Right lobe of liver (tissue), 6 donors: ENCODE data around the gene NPIPA5. TPM values are rescaled to one million over a fixed set of nuclear protein-coding genes. Genes with fewer than 3 reads are reported as not detected.
A peak's percentile ranks its signal among the peaks of the same experiment; 100 is the strongest.
"Not testable (repeated sequence)": the region's sequence is repeated elsewhere in the genome, so short reads cannot be mapped to it uniquely, and the experiment has no call there.

Experiments used
- ATAC-seq, 4 donors: fragments of 200-7000 bp; cut with Tn5 transposase; one replicate each; pipeline ENCODE4 v1.9.1; 2020; ENCODE audit warnings: mild to moderate bottlenecking in 4 of 4, moderate library complexity in 4 of 4
- DNase-seq, 3 donors: peaks; one replicate each; pipeline ENCODE4 v3.0.0-alpha.2; 2020
- H3K27ac ChIP-seq, 3 donors: fragments of 200-600 bp; one replicate each; pipeline ENCODE4 v1.8.0; 2022
- H3K27me3 ChIP-seq, 2 donors: fragments of 200-600 bp; one replicate each; pipeline ENCODE4 v1.8.0; 2022
- H3K36me3 ChIP-seq, 4 donors: fragments of 200-600 bp; sonication (generic) in 1 of 4; one replicate each; pipeline versions ENCODE4 v1.5.1 to v1.8.0; 2017 to 2022; ENCODE audit warnings: control low read depth in 1 of 4
- H3K4me1 ChIP-seq, 4 donors: fragments of 200-600 bp; sonication (generic) in 1 of 4; one replicate each; pipeline versions ENCODE4 v1.5.1 to v1.8.0; 2017 to 2022; ENCODE audit warnings: control low read depth in 1 of 4
- H3K4me3 ChIP-seq, 3 donors: fragments of 200-600 bp; one replicate each; pipeline ENCODE4 v1.8.0; 2022
- H3K9me3 ChIP-seq, 4 donors: fragments of 200-600 bp; sonication (generic) in 1 of 4; one replicate each; pipeline versions ENCODE4 v1.5.1 to v1.8.0; 2017 to 2022; ENCODE audit warnings: control low read depth in 1 of 4
- POLR2A ChIP-seq: fragments of 450-650 bp; IDR thresholded peaks from one replicate; pipeline ENCODE4 v1.6.1; 2017; ENCODE audit warnings: antibody characterized with exemption, mild to moderate bottlenecking
- WGBS: methylation state at CpG from one replicate; pipeline ENCODE4 v1.1.6; 2018; ENCODE audit warnings: low coverage, low lambda C conversion rate; ENCODE audit not compliant: insufficient coverage; ENCODE audit errors: missing lambda C conversion rate; 5-methylcytosine and 5-hydroxymethylcytosine counted together
- intact Hi-C, 2 donors: fragments of 100-400 bp; cut with DNase I; formaldehyde crosslinking; loops; one replicate each; pipeline versions ENCODE4 v1.11.2 to v1.14.1; 2022
- long read RNA-seq: library from polyadenylated mRNA; unstranded; transcript quantifications from one replicate; pipeline ENCODE4 v2.0.0, GENCODE V29; 2019
- total RNA-seq, 6 experiments: library from RNA; depleted of rRNA in 2 of 6; stranded (reverse); fragments of >200 nt in 2 of 6; fragmentation: NEBNext Ultra II Directional in 3 of 6; extraction: Animal tissue kit (Norgen Biotek cat#: 25700) in 3 of 6; gene quantifications; one replicate each; pipeline versions ENCODE4 v1.1.0 to v1.2.4, GENCODE V29; 2016 to 2023
- TF ChIP-seq, protein P1 (sequence below), 4 donors: fragments of 200-600 bp in 3 of 4; fragments of 450-650 bp in 1 of 4; IDR thresholded peaks; one replicate each; pipeline versions ENCODE4 v1.5.1 to v1.8.0; 2016 to 2022; ENCODE audit warnings: antibody characterized with exemption in 4 of 4, mild to moderate bottlenecking in 2 of 4
- donor health status: DM: no; HTN: yes; CAD: no.
- donor health status: DM: no; HTN: no; CAD: no.
- donor health status: DM: no; HTN: no; CAD: no.
- donor health status: DM: no; HTN: yes; CAD: no.
- donor health status: DM: no; HTN: yes; CAD: no.

NPIPA5 gene
- total RNA-seq, result 1 to 10 TPM in 5 of 6 experiments, not detected in 1; 1.9 to 5.5 (median 3.5) TPM
- long read RNA-seq, result 0 reads

DNA sequence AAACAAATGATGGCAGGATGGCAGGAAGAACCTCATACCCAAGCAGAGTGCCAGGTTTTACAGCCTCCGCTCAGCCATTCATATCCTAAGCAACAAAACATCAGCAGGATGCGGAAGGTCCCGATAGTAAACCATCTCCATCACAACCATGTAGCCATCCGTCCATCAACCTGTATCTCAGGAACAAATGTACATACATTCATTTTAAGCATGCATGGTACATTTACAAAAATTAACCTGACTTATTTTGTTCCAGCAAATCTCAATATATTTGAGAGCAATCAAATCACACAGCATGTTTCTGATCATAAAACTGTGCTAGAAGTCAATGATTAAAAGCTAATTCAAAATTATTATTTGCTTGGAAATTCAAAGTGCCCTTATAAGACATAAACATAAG is at the start of gene NPIPA5:
NPIPA5 (minus strand) TSS at position 101 of the 400 bp plus-strand sequence; CDS start at position 101, 0 bp downstream.
- intact Hi-C loops, ATAC-seq, H3K27ac ChIP-seq, H3K9me3 ChIP-seq, H3K4me3 ChIP-seq, H3K36me3 ChIP-seq, H3K27me3 ChIP-seq, DNase-seq, H3K4me1 ChIP-seq: not testable (repeated sequence)
- no CpG with 5 or more reads among the region's 4 CpGs for WGBS

DNA sequence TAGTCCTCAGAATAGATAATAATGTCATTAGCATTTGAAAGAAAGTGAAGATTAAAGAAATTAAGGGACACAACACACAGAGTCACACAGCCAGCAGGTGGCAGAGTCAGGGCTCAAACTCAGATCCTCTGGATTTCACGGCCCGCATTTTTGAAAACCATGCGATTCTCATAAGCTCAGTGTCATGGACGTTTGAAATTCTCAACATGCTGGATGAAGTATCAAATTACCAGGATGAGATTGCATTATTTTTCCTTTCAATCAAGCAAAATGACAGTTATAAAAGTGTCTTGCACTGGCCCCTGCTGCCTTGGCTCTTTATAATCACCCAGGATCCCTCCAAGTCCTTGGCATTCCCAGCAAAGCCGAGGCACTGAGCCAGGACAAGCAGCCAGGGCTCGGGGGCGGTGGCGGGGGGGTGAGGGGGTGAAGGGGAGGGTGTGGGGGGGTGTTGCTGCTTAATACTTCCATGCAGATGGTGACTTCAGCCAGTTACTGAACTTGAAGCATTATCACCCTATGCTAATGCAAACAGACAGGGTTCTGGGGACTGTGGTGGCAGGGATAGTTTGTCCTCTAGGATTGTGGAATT is 49.6 kb upstream of the NPIPA5 start:
- peak; percentile 66 to 67 (median 66) for DNase-seq
- intact Hi-C loops, result no loop called here
- Histone ChIP-seq H3K4me3 (no peak overlapping the region), H3K36me3 (no peaks in the 10 kb centered on the region), H3K27me3 (no peaks in the 10 kb centered on the region), H3K27ac (no peak overlapping the region), H3K9me3 (no peaks in the 10 kb centered on the region), H3K4me1 (peaks cover 0 to 4% (median 0%) of the 10 kb centered on the region in 4 donors)
- TF ChIP-seq POLR2A, result no peak
- TF ChIP-seq, protein P1, sequence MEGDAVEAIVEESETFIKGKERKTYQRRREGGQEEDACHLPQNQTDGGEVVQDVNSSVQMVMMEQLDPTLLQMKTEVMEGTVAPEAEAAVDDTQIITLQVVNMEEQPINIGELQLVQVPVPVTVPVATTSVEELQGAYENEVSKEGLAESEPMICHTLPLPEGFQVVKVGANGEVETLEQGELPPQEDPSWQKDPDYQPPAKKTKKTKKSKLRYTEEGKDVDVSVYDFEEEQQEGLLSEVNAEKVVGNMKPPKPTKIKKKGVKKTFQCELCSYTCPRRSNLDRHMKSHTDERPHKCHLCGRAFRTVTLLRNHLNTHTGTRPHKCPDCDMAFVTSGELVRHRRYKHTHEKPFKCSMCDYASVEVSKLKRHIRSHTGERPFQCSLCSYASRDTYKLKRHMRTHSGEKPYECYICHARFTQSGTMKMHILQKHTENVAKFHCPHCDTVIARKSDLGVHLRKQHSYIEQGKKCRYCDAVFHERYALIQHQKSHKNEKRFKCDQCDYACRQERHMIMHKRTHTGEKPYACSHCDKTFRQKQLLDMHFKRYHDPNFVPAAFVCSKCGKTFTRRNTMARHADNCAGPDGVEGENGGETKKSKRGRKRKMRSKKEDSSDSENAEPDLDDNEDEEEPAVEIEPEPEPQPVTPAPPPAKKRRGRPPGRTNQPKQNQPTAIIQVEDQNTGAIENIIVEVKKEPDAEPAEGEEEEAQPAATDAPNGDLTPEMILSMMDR (IDR thresholded peaks at IDR 0.05), result peak; percentile 69 to 78 (median 72)
- ATAC-seq, result peak; percentile 92 to 97 (median 94)
- 13% methylated on average over 8 of the region's 8 CpGs for WGBS

DNA sequence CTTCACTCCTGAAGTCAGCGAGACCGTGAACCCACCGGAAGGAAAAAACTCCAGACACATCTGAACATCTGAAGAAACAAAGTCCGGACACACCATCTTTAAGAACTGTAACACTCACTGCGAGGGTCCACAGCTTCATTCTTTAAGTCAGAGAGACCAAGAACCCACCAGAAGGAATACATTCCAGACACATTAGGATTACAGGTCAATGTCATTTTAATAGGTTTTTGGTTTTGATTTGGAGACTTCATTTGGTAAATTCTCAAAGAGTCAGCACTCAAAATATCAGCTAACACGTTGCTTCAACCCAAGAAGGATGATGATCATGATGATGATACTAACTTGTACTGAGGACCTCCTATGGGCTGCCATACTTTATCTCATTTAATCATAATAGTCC is 48.7 kb upstream of the NPIPA5 start:
- TF ChIP-seq, protein P1 (IDR thresholded peaks at IDR 0.05), result no peak
- no peak for TF ChIP-seq POLR2A
- Histone ChIP-seq H3K9me3 (no peaks in the 10 kb centered on the region), H3K27ac (no peak overlapping the region), H3K4me3 (no peak overlapping the region), H3K36me3 (no peaks in the 10 kb centered on the region), H3K4me1 (peaks cover 0 to 12% (median 4%) of the 10 kb centered on the region in 4 donors), H3K27me3 (no peaks in the 10 kb centered on the region)
- intact Hi-C loops, result no loop called here
- WGBS, result 77% methylated on average over 6 of the region's 6 CpGs
- DNase-seq (no peak), ATAC-seq (no peak)

DNA sequence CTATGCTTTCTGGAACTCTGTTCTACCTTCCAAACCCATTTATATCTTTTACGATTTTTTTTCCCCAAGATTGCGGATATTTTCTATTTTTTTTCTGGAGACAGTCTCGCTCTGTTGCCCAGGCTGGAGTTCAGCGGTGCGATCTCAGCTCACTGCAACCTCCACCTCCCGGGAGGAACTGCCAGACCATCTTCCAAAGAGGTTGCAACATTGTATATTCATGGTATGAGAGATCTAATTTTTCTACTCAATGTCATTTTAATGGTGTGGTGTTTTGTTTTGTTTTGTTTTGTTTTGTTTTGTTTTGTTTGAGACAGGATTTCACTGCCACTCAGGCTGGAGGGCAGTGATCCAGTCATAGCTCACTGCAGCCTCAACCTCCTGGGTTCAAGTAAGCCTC is 47.8 kb upstream of the NPIPA5 start:
- ATAC-seq (no peak), DNase-seq (no peak)
- 83% methylated on average over 6 of the region's 6 CpGs for WGBS
- Histone ChIP-seq H3K4me1 (peaks cover 0 to 12% (median 4%) of the 10 kb centered on the region in 4 donors), H3K36me3 (no peaks in the 10 kb centered on the region), H3K27ac (no peak overlapping the region), H3K4me3 (no peak overlapping the region), H3K27me3 (no peaks in the 10 kb centered on the region), H3K9me3 (no peaks in the 10 kb centered on the region)
- no peak for TF ChIP-seq POLR2A
- TF ChIP-seq, protein P1 (IDR thresholded peaks at IDR 0.05), result no peak
- intact Hi-C loops, result no loop called here

DNA sequence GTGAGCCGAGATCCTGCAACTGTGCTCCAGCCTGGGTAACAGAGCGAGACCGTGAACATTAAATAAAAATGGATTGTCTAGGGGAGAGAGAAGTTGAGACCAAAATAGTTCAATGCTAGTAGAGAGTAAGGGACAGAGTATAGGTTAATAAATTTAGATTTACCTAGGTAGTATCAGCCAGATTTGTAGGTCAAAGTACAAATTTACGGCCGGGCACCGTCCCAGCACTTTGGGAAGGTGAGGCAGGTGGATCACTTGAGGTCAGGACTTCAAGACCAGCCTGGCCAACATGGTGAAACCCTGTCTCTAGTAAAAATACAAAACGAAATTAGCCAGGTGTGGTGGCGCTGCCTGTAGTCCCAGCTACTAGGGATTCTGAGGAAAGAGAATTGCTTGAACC is 44.1 kb upstream of the NPIPA5 start:
- WGBS, result 45% methylated on average over 8 of the region's 8 CpGs
- Histone ChIP-seq H3K36me3 (no peaks in the 10 kb centered on the region), H3K9me3 (no peaks in the 10 kb centered on the region), H3K4me1 (peaks cover 0 to 8% (median 4%) of the 10 kb centered on the region in 4 donors), H3K4me3 (no peak overlapping the region), H3K27ac (no peak overlapping the region), H3K27me3 (no peaks in the 10 kb centered on the region)
- ATAC-seq (peak; percentile 63 to 86 (median 77)), DNase-seq (peak; percentile 38 to 76 (median 62))
- TF ChIP-seq POLR2A, result no peak
- intact Hi-C loops, result no loop called here

DNA sequence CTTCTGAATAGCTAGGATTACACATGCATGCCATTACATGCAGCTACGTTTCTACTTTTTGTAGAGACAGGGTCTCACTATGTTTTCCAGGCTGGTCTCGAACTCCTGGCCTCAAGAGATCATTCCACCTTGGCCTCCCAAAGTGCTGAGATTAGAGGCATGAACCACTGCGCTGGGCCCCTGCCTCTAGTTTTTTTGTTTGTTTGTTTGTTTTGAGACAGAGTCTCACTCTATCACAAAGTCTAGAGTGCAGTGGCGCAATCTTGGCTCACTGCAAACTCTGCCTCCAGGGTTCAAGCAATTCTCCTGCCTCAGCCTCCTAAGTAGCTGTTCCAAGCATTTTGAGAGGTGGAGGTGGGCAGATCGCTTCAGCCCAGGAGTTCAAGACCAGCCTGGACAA is 43.6 kb upstream of the NPIPA5 start:
- intact Hi-C loops, H3K9me3 ChIP-seq, H3K27me3 ChIP-seq, H3K4me3 ChIP-seq, H3K27ac ChIP-seq, DNase-seq, H3K4me1 ChIP-seq, H3K36me3 ChIP-seq: not testable (repeated sequence)
- 42% methylated on average over 4 of the region's 5 CpGs for WGBS
- peak in 3 of 4 donors; percentile 22 to 76 (median 58) for ATAC-seq
